K562 (cell line): ENCODE data around the gene CCDC159. TPM values are rescaled to one million over a fixed set of nuclear protein-coding genes. Genes with fewer than 3 reads are reported as not detected.

Source experiments
- ADNP ChIP-seq: fragments of 200-800 bp; sonication (Bioruptor generic); IDR thresholded peaks from 2 replicates; pipeline ENCODE4 v1.6.1; 2016; ENCODE audit warnings: missing genetic modification characterization, missing compliant biosample characterization
- ATF4 ChIP-seq: fragments of 450-650 bp; formaldehyde crosslinking; IDR thresholded peaks from 2 replicates; pipeline ENCODE4 v1.4.0; 2022; ENCODE audit warnings: mild to moderate bottlenecking, moderate library complexity
- DACH1 ChIP-seq: fragments of 450-650 bp; IDR thresholded peaks from 2 replicates; pipeline ENCODE4 v1.6.1; 2018; ENCODE audit not compliant: partially characterized antibody
- LEF1 ChIP-seq: fragments of 450-650 bp; IDR thresholded peaks from 2 replicates; pipeline ENCODE4 v1.6.1; 2016; ENCODE audit warnings: mild to moderate bottlenecking
- OTX1 ChIP-seq: fragments of 450-650 bp; formaldehyde crosslinking; IDR thresholded peaks from 2 replicates; pipeline ENCODE4 v1.4.0; 2022; ENCODE audit warnings: mild to moderate bottlenecking
- PTRF ChIP-seq: fragments of 450-650 bp; IDR thresholded peaks from 2 replicates; pipeline ENCODE4 v1.6.1; 2016; ENCODE audit warnings: mild to moderate bottlenecking, missing genetic modification characterization, missing compliant biosample characterization
- RBM34 ChIP-seq: fragments of 200-400 bp; formaldehyde crosslinking; IDR thresholded peaks from 2 replicates; pipeline ENCODE4 v1.6.1; 2018; ENCODE audit warnings: low read length, borderline replicate concordance; ENCODE audit not compliant: insufficient read depth
- RFX7 ChIP-seq: fragments of 250-450 bp; sonication (Bioruptor Pico); IDR thresholded peaks from 2 replicates; pipeline ENCODE4 v1.5.1; 2021; ENCODE audit warnings: mild to moderate bottlenecking
- SREBF2 ChIP-seq: sonication (generic); formaldehyde crosslinking; IDR thresholded peaks from 2 replicates; pipeline ENCODE4 v1.4.0; 2020; ENCODE audit warnings: mild to moderate bottlenecking, missing genetic modification reagents
- STAT5A ChIP-seq: IDR thresholded peaks from 2 replicates; pipeline ENCODE4 v1.6.1; 2012; ENCODE audit warnings: low read length, inconsistent platforms, borderline replicate concordance
- TFAM ChIP-seq: fragments of 250-450 bp; sonication (Bioruptor Pico); conservative IDR thresholded peaks from 2 replicates; pipeline ENCODE4 v1.5.0; 2021; ENCODE audit warnings: mild to moderate bottlenecking, moderate library complexity
- ZNF3 ChIP-seq: fragments of 250-450 bp; sonication (Bioruptor Pico); IDR thresholded peaks from 2 replicates; pipeline ENCODE4 v1.5.0; 2021; ENCODE audit warnings: mild to moderate bottlenecking, moderate library complexity
- ZNF431 ChIP-seq: sonication (generic); formaldehyde crosslinking; IDR thresholded peaks from 2 replicates; pipeline ENCODE4 v1.8.0; 2022; ENCODE audit warnings: mild to moderate bottlenecking, missing genetic modification reagents
- ZNF589 ChIP-seq: fragments of 200-800 bp; sonication (Bioruptor generic); IDR thresholded peaks from 2 replicates; pipeline ENCODE4 v1.6.1; 2016; ENCODE audit warnings: low read depth, missing genetic modification characterization, missing compliant biosample characterization
- ZNF668 ChIP-seq: fragments of 250-450 bp; sonication (Bioruptor Pico); IDR thresholded peaks from 2 replicates; pipeline ENCODE4 v1.8.0; 2022; ENCODE audit warnings: mild to moderate bottlenecking, inconsistent platforms
- polyA plus RNA-seq, 8 experiments: library from polyadenylated mRNA; depleted of rRNA in 4 of 8; stranded (reverse) in 5 of 8; unstranded in 3 of 8; fragments of >200 nt; fragmentation: Nextera tagmentation in 2 of 8; fragmentation: Illumina TruSeq in 1 of 8; extraction: Ambion mirVana in 2 of 8; extraction: Trizol in 1 of 8; gene quantifications; 2 replicates each; pipeline versions ENCODE4 v1.2.1 to v1.2.3, GENCODE V29; 2011 to 2014; ENCODE audit warnings: inconsistent platforms in 1 of 8, missing spikeins in 1 of 8
- total RNA-seq, 7 experiments: library from RNA; depleted of rRNA in 6 of 7; stranded (reverse); fragments of >200 nt in 6 of 7; fragmentation: Illumina TruSeq in 2 of 7; extraction: Trizol in 2 of 7; gene quantifications; 2 replicates each; pipeline versions ENCODE4 v1.2.1 to v1.2.3, GENCODE V29; 2011 to 2021; ENCODE audit warnings: low replicate concordance in 1 of 7
- TF ChIP-seq, protein P1 (sequence below): fragments of 250-450 bp; sonication (Bioruptor Pico); IDR thresholded peaks from 2 replicates; pipeline ENCODE4 v1.5.0; 2022; ENCODE audit warnings: mild to moderate bottlenecking
- TF ChIP-seq, protein P2 (sequence below): fragments of 450-650 bp; IDR thresholded peaks from 2 replicates; pipeline ENCODE4 v1.6.1; 2017; ENCODE audit warnings: antibody characterized with exemption
- TF ChIP-seq, protein P3 (sequence below): sonication (generic); formaldehyde crosslinking; IDR thresholded peaks from 2 replicates; pipeline ENCODE4 v1.8.0; 2023; ENCODE audit warnings: missing genetic modification reagents, mild to moderate bottlenecking, borderline replicate concordance

CCDC159 gene
- total and polyA plus RNA-seq, 9 of the 15 experiments (the other 6 are each of a cell fraction or from before 2014, with no cell fraction given), result 0.68 to 10.1 (median 4.7) TPM

DNA sequence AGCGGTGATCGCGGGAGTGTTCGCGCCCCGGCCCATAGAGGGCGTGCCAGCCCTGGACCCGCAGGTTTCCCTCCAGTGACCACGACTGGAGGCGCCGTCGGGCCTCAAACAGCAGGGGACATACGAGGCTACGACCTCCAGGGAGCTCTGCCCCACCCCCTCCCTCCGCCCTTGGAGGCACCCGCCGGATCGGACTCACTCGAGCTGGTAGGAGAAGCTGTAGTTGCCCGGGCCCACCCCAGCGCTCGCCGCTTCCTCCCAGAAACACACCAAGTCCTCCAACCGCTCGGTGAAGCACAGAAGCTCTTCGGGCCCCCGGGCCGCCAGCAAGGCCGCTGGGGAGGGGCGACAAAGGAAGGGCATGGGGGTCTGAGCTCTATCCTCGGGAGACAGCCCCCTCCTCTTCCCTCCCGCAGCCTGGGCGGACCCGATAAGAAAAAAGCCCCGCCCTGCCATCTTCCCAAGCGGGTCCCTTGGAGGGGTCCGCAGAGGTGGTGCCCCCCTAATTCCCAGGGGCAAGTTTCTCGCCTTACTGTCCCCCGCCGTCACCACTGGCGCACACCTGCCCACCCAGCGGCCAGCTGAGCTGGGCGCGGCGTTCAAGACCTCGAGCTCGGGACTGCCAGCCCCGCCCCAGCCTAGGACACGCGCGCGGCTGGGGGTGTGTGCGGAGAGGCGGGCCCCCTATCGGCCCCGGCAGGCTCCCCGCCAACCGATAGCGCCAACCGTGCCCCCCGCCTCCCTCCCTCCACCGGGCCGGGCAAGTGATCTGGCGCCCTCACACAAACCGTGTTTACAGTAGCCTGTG is 36.8 kb downstream of the CCDC159 start (continued):
- TF ChIP-seq, protein P1, sequence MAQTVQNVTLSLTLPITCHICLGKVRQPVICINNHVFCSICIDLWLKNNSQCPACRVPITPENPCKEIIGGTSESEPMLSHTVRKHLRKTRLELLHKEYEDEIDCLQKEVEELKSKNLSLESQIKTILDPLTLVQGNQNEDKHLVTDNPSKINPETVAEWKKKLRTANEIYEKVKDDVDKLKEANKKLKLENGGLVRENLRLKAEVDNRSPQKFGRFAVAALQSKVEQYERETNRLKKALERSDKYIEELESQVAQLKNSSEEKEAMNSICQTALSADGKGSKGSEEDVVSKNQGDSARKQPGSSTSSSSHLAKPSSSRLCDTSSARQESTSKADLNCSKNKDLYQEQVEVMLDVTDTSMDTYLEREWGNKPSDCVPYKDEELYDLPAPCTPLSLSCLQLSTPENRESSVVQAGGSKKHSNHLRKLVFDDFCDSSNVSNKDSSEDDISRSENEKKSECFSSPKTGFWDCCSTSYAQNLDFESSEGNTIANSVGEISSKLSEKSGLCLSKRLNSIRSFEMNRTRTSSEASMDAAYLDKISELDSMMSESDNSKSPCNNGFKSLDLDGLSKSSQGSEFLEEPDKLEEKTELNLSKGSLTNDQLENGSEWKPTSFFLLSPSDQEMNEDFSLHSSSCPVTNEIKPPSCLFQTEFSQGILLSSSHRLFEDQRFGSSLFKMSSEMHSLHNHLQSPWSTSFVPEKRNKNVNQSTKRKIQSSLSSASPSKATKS, result no peak
- TF ChIP-seq ATF4 (no peak), DACH1 (peak; percentile 67), ADNP (tag) (no peak), STAT5A (no peak), LEF1 (peak; percentile 43; the same call in 1 of the 2 replicates), PTRF (no peak), OTX1 (CRISPR knock-in tag) (no peak), SREBF2 (CRISPR knock-in tag) (no peak), ZNF3 (no peak), TFAM (CRISPR knock-in tag) (no peak), ZNF589 (CRISPR knock-in tag) (no peak), ZNF668 (CRISPR knock-in tag) (no peak), RBM34 (no peak), RFX7 (CRISPR knock-in tag) (no peak), ZNF431 (no peak)
- TF ChIP-seq, protein P2, sequence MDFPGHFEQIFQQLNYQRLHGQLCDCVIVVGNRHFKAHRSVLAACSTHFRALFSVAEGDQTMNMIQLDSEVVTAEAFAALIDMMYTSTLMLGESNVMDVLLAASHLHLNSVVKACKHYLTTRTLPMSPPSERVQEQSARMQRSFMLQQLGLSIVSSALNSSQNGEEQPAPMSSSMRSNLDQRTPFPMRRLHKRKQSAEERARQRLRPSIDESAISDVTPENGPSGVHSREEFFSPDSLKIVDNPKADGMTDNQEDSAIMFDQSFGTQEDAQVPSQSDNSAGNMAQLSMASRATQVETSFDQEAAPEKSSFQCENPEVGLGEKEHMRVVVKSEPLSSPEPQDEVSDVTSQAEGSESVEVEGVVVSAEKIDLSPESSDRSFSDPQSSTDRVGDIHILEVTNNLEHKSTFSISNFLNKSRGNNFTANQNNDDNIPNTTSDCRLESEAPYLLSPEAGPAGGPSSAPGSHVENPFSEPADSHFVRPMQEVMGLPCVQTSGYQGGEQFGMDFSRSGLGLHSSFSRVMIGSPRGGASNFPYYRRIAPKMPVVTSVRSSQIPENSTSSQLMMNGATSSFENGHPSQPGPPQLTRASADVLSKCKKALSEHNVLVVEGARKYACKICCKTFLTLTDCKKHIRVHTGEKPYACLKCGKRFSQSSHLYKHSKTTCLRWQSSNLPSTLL, result no peak
- TF ChIP-seq, protein P3, sequence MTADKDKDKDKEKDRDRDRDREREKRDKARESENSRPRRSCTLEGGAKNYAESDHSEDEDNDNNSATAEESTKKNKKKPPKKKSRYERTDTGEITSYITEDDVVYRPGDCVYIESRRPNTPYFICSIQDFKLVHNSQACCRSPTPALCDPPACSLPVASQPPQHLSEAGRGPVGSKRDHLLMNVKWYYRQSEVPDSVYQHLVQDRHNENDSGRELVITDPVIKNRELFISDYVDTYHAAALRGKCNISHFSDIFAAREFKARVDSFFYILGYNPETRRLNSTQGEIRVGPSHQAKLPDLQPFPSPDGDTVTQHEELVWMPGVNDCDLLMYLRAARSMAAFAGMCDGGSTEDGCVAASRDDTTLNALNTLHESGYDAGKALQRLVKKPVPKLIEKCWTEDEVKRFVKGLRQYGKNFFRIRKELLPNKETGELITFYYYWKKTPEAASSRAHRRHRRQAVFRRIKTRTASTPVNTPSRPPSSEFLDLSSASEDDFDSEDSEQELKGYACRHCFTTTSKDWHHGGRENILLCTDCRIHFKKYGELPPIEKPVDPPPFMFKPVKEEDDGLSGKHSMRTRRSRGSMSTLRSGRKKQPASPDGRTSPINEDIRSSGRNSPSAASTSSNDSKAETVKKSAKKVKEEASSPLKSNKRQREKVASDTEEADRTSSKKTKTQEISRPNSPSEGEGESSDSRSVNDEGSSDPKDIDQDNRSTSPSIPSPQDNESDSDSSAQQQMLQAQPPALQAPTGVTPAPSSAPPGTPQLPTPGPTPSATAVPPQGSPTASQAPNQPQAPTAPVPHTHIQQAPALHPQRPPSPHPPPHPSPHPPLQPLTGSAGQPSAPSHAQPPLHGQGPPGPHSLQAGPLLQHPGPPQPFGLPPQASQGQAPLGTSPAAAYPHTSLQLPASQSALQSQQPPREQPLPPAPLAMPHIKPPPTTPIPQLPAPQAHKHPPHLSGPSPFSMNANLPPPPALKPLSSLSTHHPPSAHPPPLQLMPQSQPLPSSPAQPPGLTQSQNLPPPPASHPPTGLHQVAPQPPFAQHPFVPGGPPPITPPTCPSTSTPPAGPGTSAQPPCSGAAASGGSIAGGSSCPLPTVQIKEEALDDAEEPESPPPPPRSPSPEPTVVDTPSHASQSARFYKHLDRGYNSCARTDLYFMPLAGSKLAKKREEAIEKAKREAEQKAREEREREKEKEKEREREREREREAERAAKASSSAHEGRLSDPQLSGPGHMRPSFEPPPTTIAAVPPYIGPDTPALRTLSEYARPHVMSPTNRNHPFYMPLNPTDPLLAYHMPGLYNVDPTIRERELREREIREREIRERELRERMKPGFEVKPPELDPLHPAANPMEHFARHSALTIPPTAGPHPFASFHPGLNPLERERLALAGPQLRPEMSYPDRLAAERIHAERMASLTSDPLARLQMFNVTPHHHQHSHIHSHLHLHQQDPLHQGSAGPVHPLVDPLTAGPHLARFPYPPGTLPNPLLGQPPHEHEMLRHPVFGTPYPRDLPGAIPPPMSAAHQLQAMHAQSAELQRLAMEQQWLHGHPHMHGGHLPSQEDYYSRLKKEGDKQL (CRISPR knock-in tag), result no peak
